ENCODE results near the gene ABCC1.

The ABCC1 gene

GRCh38 chr16:16113076-16113475 lies 163.7 kb downstream of the ABCC1 start:
- no peak for TF ChIP-seq TARDBP (IDR thresholded peaks at IDR 0.05)
- ChIA-PET CTCF (no interaction called here), POLR2A (no interaction called here)
- DNase-seq (ENCODE audit: extremely low spot score), result no peak

- no peak for DNase-seq (ENCODE audit: extremely low spot score)
- no peak for TF ChIP-seq NFRKB (IDR thresholded peaks at IDR 0.05)
- no peak for TF ChIP-seq ZNF384 (IDR thresholded peaks at IDR 0.05)
- TF ChIP-seq FOXA1 (IDR thresholded peaks at IDR 0.05), result no peak
- TF ChIP-seq TARDBP (IDR thresholded peaks at IDR 0.05), result no peak
- no peak for TF ChIP-seq HDGF (IDR thresholded peaks at IDR 0.05; ENCODE audit: borderline replicate concordance)
- TF ChIP-seq CTBP1 (IDR thresholded peaks at IDR 0.05; ENCODE audit: borderline replicate concordance), result no peak
- TF ChIP-seq L3MBTL2 (conservative IDR thresholded peaks at IDR 0.05), result no peak
- TF ChIP-seq SP1 (IDR thresholded peaks at IDR 0.05), result no peak
- TF ChIP-seq ARNT (IDR thresholded peaks at IDR 0.05), result no peak
- no peak for TF ChIP-seq FOXM1 (IDR thresholded peaks at IDR 0.05; ENCODE audit: borderline replicate concordance)
- no peak for TF ChIP-seq SUZ12 (IDR thresholded peaks at IDR 0.05)
- no peak for TF ChIP-seq ELF4 (IDR thresholded peaks at IDR 0.05)
- no peak for TF ChIP-seq FOXK2 (IDR thresholded peaks at IDR 0.05)
- TF ChIP-seq BHLHE40 (IDR thresholded peaks at IDR 0.05; ENCODE audit: borderline replicate concordance), result no peak
- TF ChIP-seq LEF1 (IDR thresholded peaks at IDR 0.05; ENCODE audit: borderline replicate concordance), result no peak
- TF ChIP-seq PKNOX1 (IDR thresholded peaks at IDR 0.05), result no peak
- ChIA-PET CTCF (no interaction called here), POLR2A (no interaction called here)
Measured at GRCh38 chr16:16116841-16117240, 167.4 kb downstream of the ABCC1 start.

- TF ChIP-seq LEF1 (IDR thresholded peaks at IDR 0.05; ENCODE audit: borderline replicate concordance), result no peak
- TF ChIP-seq ARNT (IDR thresholded peaks at IDR 0.05), result no peak
- no peak for TF ChIP-seq SP1 (IDR thresholded peaks at IDR 0.05)
- no peak for TF ChIP-seq ELF4 (IDR thresholded peaks at IDR 0.05)
- TF ChIP-seq BHLHE40 (IDR thresholded peaks at IDR 0.05; ENCODE audit: borderline replicate concordance), result no peak
- TF ChIP-seq TARDBP (IDR thresholded peaks at IDR 0.05), result no peak
- no peak for TF ChIP-seq FOXA1 (IDR thresholded peaks at IDR 0.05)
- no peak for TF ChIP-seq ZNF384 (IDR thresholded peaks at IDR 0.05)
- TF ChIP-seq FOXK2 (IDR thresholded peaks at IDR 0.05), result no peak
- no peak for TF ChIP-seq PKNOX1 (IDR thresholded peaks at IDR 0.05)
- no peak for TF ChIP-seq HDGF (IDR thresholded peaks at IDR 0.05; ENCODE audit: borderline replicate concordance)
- TF ChIP-seq NFRKB (IDR thresholded peaks at IDR 0.05), result no peak
- no peak for TF ChIP-seq CTBP1 (IDR thresholded peaks at IDR 0.05; ENCODE audit: borderline replicate concordance)
- TF ChIP-seq SUZ12 (IDR thresholded peaks at IDR 0.05), result no peak
- no peak for TF ChIP-seq FOXM1 (IDR thresholded peaks at IDR 0.05; ENCODE audit: borderline replicate concordance)
- DNase-seq (ENCODE audit: extremely low spot score), result no peak
- CTCF ChIA-PET, result no interaction called here
- POLR2A ChIA-PET, result no interaction called here
Measured at GRCh38 chr16:16118337-16118736, 168.9 kb downstream of the ABCC1 start.

GRCh38 chr16:16120044-16120381 lies 170.6 kb downstream of the ABCC1 start:
- POLR2A ChIA-PET, result no interaction called here
- TF ChIP-seq ZNF384 (IDR thresholded peaks at IDR 0.05) (no peak), FOXA1 (IDR thresholded peaks at IDR 0.05) (no peak), SUZ12 (IDR thresholded peaks at IDR 0.05) (no peak), FOXK2 (IDR thresholded peaks at IDR 0.05) (no peak), SP1 (IDR thresholded peaks at IDR 0.05) (no peak), LEF1 (IDR thresholded peaks at IDR 0.05; ENCODE audit: borderline replicate concordance) (no peak), ELF4 (IDR thresholded peaks at IDR 0.05) (no peak), PKNOX1 (IDR thresholded peaks at IDR 0.05) (no peak), CTBP1 (IDR thresholded peaks at IDR 0.05; ENCODE audit: borderline replicate concordance) (no peak), ARNT (IDR thresholded peaks at IDR 0.05) (no peak), TARDBP (IDR thresholded peaks at IDR 0.05) (no peak), FOXM1 (IDR thresholded peaks at IDR 0.05; ENCODE audit: borderline replicate concordance) (no peak), NFRKB (IDR thresholded peaks at IDR 0.05) (no peak), BHLHE40 (IDR thresholded peaks at IDR 0.05; ENCODE audit: borderline replicate concordance) (no peak), HDGF (IDR thresholded peaks at IDR 0.05; ENCODE audit: borderline replicate concordance) (no peak), L3MBTL2 (conservative IDR thresholded peaks at IDR 0.05) (no peak)
- CTCF ChIA-PET, result interaction anchor here (0.6 kb wide), 1 partner anchor 76 kb away, joined by 3 read pairs; no protein-coding TSS in a partner anchor
- DNase-seq (ENCODE audit: extremely low spot score), result no peak

- no peak for DNase-seq (ENCODE audit: extremely low spot score)
- ChIA-PET CTCF (interaction anchor here (0.6 kb wide), 1 partner anchor 77 kb away, joined by 3 read pairs; no protein-coding TSS in a partner anchor), POLR2A (interaction anchor here (1.6 kb wide), 1 partner anchor 232 kb away, joined by 5 read pairs; the partner anchor contains the start of gene CEP20)
- TF ChIP-seq BHLHE40 (IDR thresholded peaks at IDR 0.05; ENCODE audit: borderline replicate concordance) (no peak), ELF4 (IDR thresholded peaks at IDR 0.05) (no peak), ARNT (IDR thresholded peaks at IDR 0.05) (no peak), NFRKB (IDR thresholded peaks at IDR 0.05) (no peak), TARDBP (IDR thresholded peaks at IDR 0.05) (no peak), CTBP1 (IDR thresholded peaks at IDR 0.05; ENCODE audit: borderline replicate concordance) (no peak), PKNOX1 (IDR thresholded peaks at IDR 0.05) (no peak), HDGF (IDR thresholded peaks at IDR 0.05; ENCODE audit: borderline replicate concordance) (no peak), SP1 (IDR thresholded peaks at IDR 0.05) (no peak), LEF1 (IDR thresholded peaks at IDR 0.05; ENCODE audit: borderline replicate concordance) (no peak), SUZ12 (IDR thresholded peaks at IDR 0.05) (no peak), FOXK2 (IDR thresholded peaks at IDR 0.05) (no peak), FOXM1 (IDR thresholded peaks at IDR 0.05; ENCODE audit: borderline replicate concordance) (no peak)
Measured at GRCh38 chr16:16120382-16121184, 171.2 kb downstream of the ABCC1 start.

All from HEK293T (cell line).